H9 (cell line): ENCODE results near the gene ZNF425. TPM values are rescaled to one million over a fixed set of nuclear protein-coding genes. Genes with fewer than 3 reads are reported as not detected.
"Not testable (repeated sequence)": the region's sequence is repeated elsewhere in the genome, so short reads cannot be mapped to it uniquely, and the experiment has no call there.

Experiments used
- DNase-seq: peaks from one replicate; pipeline ENCODE4 v3.0.0-alpha.2; 2017
- H2AFZ ChIP-seq: one replicate; pipeline ENCODE4 v1.6.1; 2013; ENCODE audit warnings: mild to moderate bottlenecking, low read length, control low read depth, moderate library complexity
- H2AK5ac ChIP-seq: 2 replicates; pipeline ENCODE4 v1.6.1; 2013; ENCODE audit warnings: low read length, control low read depth, mixed read lengths; ENCODE audit not compliant: insufficient read length
- H2BK120ac ChIP-seq: one replicate; pipeline ENCODE4 v1.6.1; 2013; ENCODE audit warnings: low read depth, mild to moderate bottlenecking, low read length, control low read depth, inconsistent platforms; ENCODE audit not compliant: poor library complexity, severe bottlenecking
- H2BK12ac ChIP-seq: 2 replicates; pipeline ENCODE4 v1.6.1; 2013; ENCODE audit warnings: low read length, control low read depth, mixed read lengths, low read depth; ENCODE audit not compliant: insufficient read length
- H2BK15ac ChIP-seq: 2 replicates; pipeline ENCODE4 v1.6.1; 2013; ENCODE audit warnings: low read depth, low read length, control low read depth
- H2BK20ac ChIP-seq: one replicate; pipeline ENCODE4 v1.6.1; 2013; ENCODE audit warnings: low read depth, mild to moderate bottlenecking, low read length, control low read depth, inconsistent platforms; ENCODE audit not compliant: poor library complexity, severe bottlenecking
- H2BK5ac ChIP-seq: 2 replicates; pipeline ENCODE4 v1.6.1; 2013; ENCODE audit warnings: low read length, control low read depth, mixed read lengths; ENCODE audit not compliant: insufficient read length
- H3K14ac ChIP-seq: 2 replicates; pipeline ENCODE4 v1.6.1; 2013; ENCODE audit warnings: low read length, control low read depth; ENCODE audit not compliant: insufficient read depth
- H3K18ac ChIP-seq: 2 replicates; pipeline ENCODE4 v1.6.1; 2013; ENCODE audit warnings: low read depth, mild to moderate bottlenecking, mixed read lengths, low read length, control low read depth; ENCODE audit not compliant: insufficient read length
- H3K23ac ChIP-seq: 2 replicates; pipeline ENCODE4 v1.6.1; 2013; ENCODE audit warnings: low read length, control low read depth, mixed read lengths, low read depth; ENCODE audit not compliant: insufficient read length
- H3K23me2 ChIP-seq: 2 replicates; pipeline ENCODE4 v1.6.1; 2013; ENCODE audit warnings: low read depth, mild to moderate bottlenecking, mixed read lengths, low read length, control low read depth; ENCODE audit not compliant: insufficient read length, poor library complexity, severe bottlenecking
- H3K27ac ChIP-seq: 2 replicates; pipeline ENCODE4 v1.5.1; 2013; ENCODE audit warnings: low read length, control low read depth, mixed read lengths, low read depth; ENCODE audit not compliant: insufficient read length
- H3K27me3 ChIP-seq: 2 replicates; pipeline ENCODE4 v1.6.1; 2013; ENCODE audit warnings: low read length, control low read depth, inconsistent platforms; ENCODE audit not compliant: insufficient read depth
- H3K4ac ChIP-seq: 2 replicates; pipeline ENCODE4 v1.6.1; 2013; ENCODE audit warnings: low read depth, mild to moderate bottlenecking, control low read depth, inconsistent platforms, low read length, moderate library complexity
- H3K4me1 ChIP-seq: 2 replicates; pipeline ENCODE4 v1.6.1; 2013; ENCODE audit warnings: low read length, control low read depth, inconsistent platforms; ENCODE audit not compliant: insufficient read depth
- H3K4me2 ChIP-seq: 2 replicates; pipeline ENCODE4 v1.6.1; 2013; ENCODE audit warnings: low read length, control low read depth, mixed read lengths; ENCODE audit not compliant: insufficient read length, insufficient read depth
- H3K56ac ChIP-seq: 2 replicates; pipeline ENCODE4 v1.6.1; 2013; ENCODE audit warnings: low read depth, mild to moderate bottlenecking, mixed read lengths, low read length, control low read depth; ENCODE audit not compliant: insufficient read length
- H3K79me1 ChIP-seq: 2 replicates; pipeline ENCODE4 v1.6.1; 2013; ENCODE audit warnings: low read depth, mild to moderate bottlenecking, moderate library complexity, low read length, control low read depth, inconsistent platforms; ENCODE audit not compliant: insufficient read depth, poor library complexity, severe bottlenecking
- H3K79me2 ChIP-seq: 2 replicates; pipeline ENCODE4 v1.6.1; 2013; ENCODE audit warnings: low read length, control low read depth, inconsistent platforms; ENCODE audit not compliant: insufficient read depth
- H3K9ac ChIP-seq: 2 replicates; pipeline ENCODE4 v1.6.1; 2013; ENCODE audit warnings: low read length, control low read depth, mixed read lengths; ENCODE audit not compliant: insufficient read length; ENCODE audit errors: extremely low read depth
- H3K9me3 ChIP-seq: one replicate; pipeline ENCODE4 v1.6.1; 2013; ENCODE audit warnings: low read depth, low read length, inconsistent platforms; ENCODE audit not compliant: control insufficient read depth
- H3T11ph ChIP-seq: one replicate; pipeline ENCODE4 v1.6.1; 2013; ENCODE audit warnings: mild to moderate bottlenecking, low read length, control low read depth, inconsistent platforms
- H4K20me1 ChIP-seq: one replicate; pipeline ENCODE4 v1.6.1; 2013; ENCODE audit not compliant: control insufficient read depth, insufficient read length, insufficient read depth
- H4K5ac ChIP-seq: 2 replicates; pipeline ENCODE4 v1.6.1; 2013; ENCODE audit warnings: low read depth, mild to moderate bottlenecking, mixed read lengths, low read length, control low read depth; ENCODE audit not compliant: insufficient read length
- H4K8ac ChIP-seq: replicated peaks from 2 replicates; pipeline ENCODE4 v1.6.1; 2013; ENCODE audit warnings: low read length, control low read depth, mixed read lengths, low read depth; ENCODE audit not compliant: insufficient read length
- H4K91ac ChIP-seq: 2 replicates; pipeline ENCODE4 v1.6.1; 2013; ENCODE audit warnings: low read depth, mild to moderate bottlenecking, moderate library complexity, mixed read lengths, low read length, control low read depth; ENCODE audit not compliant: insufficient read length
- H3K27ac Mint-ChIP-seq, 3 experiments: 2 replicates in 2 of 3; 3 replicates in 1 of 3; pipeline ENCODE4 v1.8.0; 2020 to 2021; ENCODE audit warnings: mixed read lengths in 3 of 3, mild to moderate bottlenecking in 1 of 3, moderate library complexity in 1 of 3
- H3K27me3 Mint-ChIP-seq: 2 replicates; pipeline ENCODE4 v1.8.0; 2021; ENCODE audit warnings: low read depth, mild to moderate bottlenecking, moderate library complexity, mixed read lengths
- H3K36me3 Mint-ChIP-seq, 3 experiments: 2 replicates in 2 of 3; 3 replicates in 1 of 3; pipeline ENCODE4 v1.8.0; 2020 to 2021; ENCODE audit warnings: low read depth in 3 of 3, mixed read lengths in 3 of 3; ENCODE audit not compliant: insufficient read depth in 1 of 3
- H3K4me1 Mint-ChIP-seq, 2 experiments: 2 replicates each; pipeline ENCODE4 v1.8.0; 2020; ENCODE audit warnings: mixed read lengths in 2 of 2
- H3K4me3 Mint-ChIP-seq, 2 experiments: 2 replicates in 1 of 2; 3 replicates in 1 of 2; pipeline ENCODE4 v1.8.0; 2020 to 2021; ENCODE audit warnings: mild to moderate bottlenecking in 2 of 2, mixed read lengths in 2 of 2, moderate library complexity in 1 of 2
- H3K9me3 Mint-ChIP-seq, 2 experiments: 2 replicates in 1 of 2; 3 replicates in 1 of 2; pipeline ENCODE4 v1.8.0; 2020; ENCODE audit warnings: mild to moderate bottlenecking in 2 of 2, mixed read lengths in 2 of 2, moderate library complexity in 1 of 2
- WGBS: extraction: QIAGEN DNeasy Blood & Tissue Kit; methylation state at CpG from one replicate; pipeline ENCODE4 v1.1.7; 2013; ENCODE audit warnings: missing lambda C conversion rate, low lambda C conversion rate, mixed read lengths; ENCODE audit not compliant: insufficient read length; ENCODE audit errors: extremely low coverage; 5-methylcytosine and 5-hydroxymethylcytosine counted together
- total RNA-seq: library from RNA; stranded (reverse); gene quantifications from 2 replicates; pipeline ENCODE4 v1.2.1, GENCODE V29; 2021
- TF ChIP-seq, protein P1 (sequence below): fragments of 200-600 bp; sonication (generic); conservative IDR thresholded peaks from 3 replicates; pipeline ENCODE4 v1.8.0; 2021; ENCODE audit warnings: antibody characterized with exemption, mild to moderate bottlenecking

Gene ZNF425
- total RNA-seq, 1 experiment from 2014 or later, result 5.4 TPM

DNA sequence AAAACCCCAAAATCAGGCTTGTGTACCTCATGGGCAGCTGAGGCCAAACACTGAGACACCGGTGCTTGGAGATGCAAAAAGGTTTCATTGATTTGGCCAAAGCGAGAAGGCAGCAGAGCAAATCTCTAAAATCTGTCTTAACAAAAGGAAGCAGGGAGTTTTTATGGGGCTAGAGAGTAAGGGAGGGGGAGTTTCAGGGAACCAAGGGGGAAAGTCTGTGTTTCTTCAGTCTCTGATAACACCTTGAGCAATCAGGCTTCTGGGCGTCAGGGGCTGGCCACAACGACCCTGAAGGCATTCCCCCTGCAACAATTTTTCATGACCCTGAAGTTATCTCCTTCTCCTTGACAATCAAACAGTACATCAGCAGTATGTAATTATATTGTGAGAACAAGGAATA is 32.9 kb downstream of the ZNF425 start:
- Histone ChIP-seq H3T11ph (no peak overlapping the region), H2BK15ac (no peak overlapping the region), H3K23ac (no peak overlapping the region), H4K8ac (no peak overlapping the region), H3K56ac (no peak overlapping the region), H3K79me1 (no peaks in the 10 kb centered on the region), H2BK120ac (no peak overlapping the region), H3K27me3 (no peaks in the 10 kb centered on the region), H3K79me2 (no peaks in the 10 kb centered on the region; the same call in 1 of the 2 replicates), H3K4me2 (no peak overlapping the region), H4K20me1 (no peaks in the 10 kb centered on the region), H2BK20ac (no peak overlapping the region), H3K9me3 (no peaks in the 10 kb centered on the region), H3K23me2 (peaks cover 9% of the 10 kb centered on the region), H2AFZ (no peak overlapping the region), H2BK5ac (no peak overlapping the region), H3K14ac (no peak overlapping the region), H4K5ac (no peak overlapping the region), H3K4me1 (no peaks in the 10 kb centered on the region), H3K18ac (no peak overlapping the region), H3K27ac (no peak overlapping the region), H2AK5ac (no peak overlapping the region), H3K4ac (no peak overlapping the region), H3K9ac (no peak overlapping the region), H4K91ac (no peak overlapping the region), H2BK12ac (no peak overlapping the region)
- peaks cover 4 to 11% (median 5%) of the 10 kb centered on the region in 3 experiments; a peak in 6 of 7 replicates for H3K36me3 Mint-ChIP-seq
- H3K4me1 Mint-ChIP-seq, result peaks cover 14 to 24% of the 10 kb centered on the region in 2 experiments
- TF ChIP-seq, protein P1, sequence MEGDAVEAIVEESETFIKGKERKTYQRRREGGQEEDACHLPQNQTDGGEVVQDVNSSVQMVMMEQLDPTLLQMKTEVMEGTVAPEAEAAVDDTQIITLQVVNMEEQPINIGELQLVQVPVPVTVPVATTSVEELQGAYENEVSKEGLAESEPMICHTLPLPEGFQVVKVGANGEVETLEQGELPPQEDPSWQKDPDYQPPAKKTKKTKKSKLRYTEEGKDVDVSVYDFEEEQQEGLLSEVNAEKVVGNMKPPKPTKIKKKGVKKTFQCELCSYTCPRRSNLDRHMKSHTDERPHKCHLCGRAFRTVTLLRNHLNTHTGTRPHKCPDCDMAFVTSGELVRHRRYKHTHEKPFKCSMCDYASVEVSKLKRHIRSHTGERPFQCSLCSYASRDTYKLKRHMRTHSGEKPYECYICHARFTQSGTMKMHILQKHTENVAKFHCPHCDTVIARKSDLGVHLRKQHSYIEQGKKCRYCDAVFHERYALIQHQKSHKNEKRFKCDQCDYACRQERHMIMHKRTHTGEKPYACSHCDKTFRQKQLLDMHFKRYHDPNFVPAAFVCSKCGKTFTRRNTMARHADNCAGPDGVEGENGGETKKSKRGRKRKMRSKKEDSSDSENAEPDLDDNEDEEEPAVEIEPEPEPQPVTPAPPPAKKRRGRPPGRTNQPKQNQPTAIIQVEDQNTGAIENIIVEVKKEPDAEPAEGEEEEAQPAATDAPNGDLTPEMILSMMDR, result no peak
- H3K4me3 Mint-ChIP-seq, result no peak overlapping the region; a peak in 1 of 5 replicates
- no CpG with 5 or more reads among the region's 4 CpGs for WGBS
- no peaks in the 10 kb centered on the region for H3K27me3 Mint-ChIP-seq
- peaks cover 2 to 9% of the 10 kb centered on the region in 2 experiments; a peak in 4 of 5 replicates for H3K9me3 Mint-ChIP-seq
- no peak for DNase-seq
- H3K27ac Mint-ChIP-seq, result peak overlapping the region; percentile 23 to 98 (median 89); a peak in 4 of 7 replicates

DNA sequence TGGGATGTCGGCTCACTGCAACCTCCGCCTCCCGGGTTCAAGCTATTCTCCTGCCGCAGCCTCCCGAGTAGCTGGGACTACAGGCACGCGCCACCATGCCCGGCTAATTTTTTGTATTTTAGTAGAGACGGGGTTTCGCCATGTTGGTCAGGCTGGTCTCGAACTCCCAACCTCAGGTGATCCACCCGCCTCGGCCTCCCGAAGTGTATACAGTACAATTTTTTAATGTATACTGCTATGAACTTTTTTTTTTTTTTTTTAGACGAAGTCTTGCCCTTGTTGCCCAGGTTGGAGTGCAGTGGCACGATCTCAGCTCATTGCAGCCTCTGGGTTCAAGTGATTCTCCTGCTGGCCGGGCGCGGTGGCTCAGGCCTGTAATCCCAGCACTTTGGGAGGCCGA is 33.9 kb downstream of the ZNF425 start:
- not testable (repeated sequence) for H3K4me1 ChIP-seq, H4K20me1 ChIP-seq, H4K91ac ChIP-seq, H3K27ac Mint-ChIP-seq, H3K9me3 Mint-ChIP-seq, H2AFZ ChIP-seq, H3K79me1 ChIP-seq, H3K14ac ChIP-seq, H3K79me2 ChIP-seq, H4K5ac ChIP-seq, H3K4ac ChIP-seq, H3K23ac ChIP-seq, H3K4me2 ChIP-seq, H3K9ac ChIP-seq, H2BK15ac ChIP-seq, H3K27me3 Mint-ChIP-seq, H3K4me3 Mint-ChIP-seq, H3K27ac ChIP-seq, H4K8ac ChIP-seq, DNase-seq, H3T11ph ChIP-seq, H2AK5ac ChIP-seq, H2BK20ac ChIP-seq, H3K27me3 ChIP-seq, H3K23me2 ChIP-seq, H3K9me3 ChIP-seq, H2BK12ac ChIP-seq, H2BK120ac ChIP-seq, H3K18ac ChIP-seq, H2BK5ac ChIP-seq, H3K56ac ChIP-seq
- WGBS, result no CpG with 5 or more reads among the region's 20 CpGs
- peaks cover 14 to 24% of the 10 kb centered on the region in 2 experiments for H3K4me1 Mint-ChIP-seq
- H3K36me3 Mint-ChIP-seq, result peaks cover 11 to 16% (median 13%) of the 10 kb centered on the region in 3 experiments
